RKO (cell line): ENCODE measurements around the gene SLC35D1.
"Not testable (repeated sequence)": the region's sequence is repeated elsewhere in the genome, so short reads cannot be mapped to it uniquely, and the experiment has no call there.

Experiments used
- DNase-seq: peaks from one replicate; pipeline ENCODE4 v3.0.0-alpha.2; 2016; ENCODE audit warnings: low spot score

The SLC35D1 gene

GRCh38 chr1:66985835-66986234 is 68.1 kb downstream of the SLC35D1 start:
- no peak for DNase-seq

- no peak for DNase-seq
These were observed 69.5 kb downstream of the SLC35D1 start for GRCh38 chr1:66984491-66984890.

GRCh38 chr1:66982561-66983260 is 71.2 kb downstream of the SLC35D1 start:
- no peak for DNase-seq

- no peak for DNase-seq
These were observed 72.3 kb downstream of the SLC35D1 start for GRCh38 chr1:66981679-66982078.

DNA sequence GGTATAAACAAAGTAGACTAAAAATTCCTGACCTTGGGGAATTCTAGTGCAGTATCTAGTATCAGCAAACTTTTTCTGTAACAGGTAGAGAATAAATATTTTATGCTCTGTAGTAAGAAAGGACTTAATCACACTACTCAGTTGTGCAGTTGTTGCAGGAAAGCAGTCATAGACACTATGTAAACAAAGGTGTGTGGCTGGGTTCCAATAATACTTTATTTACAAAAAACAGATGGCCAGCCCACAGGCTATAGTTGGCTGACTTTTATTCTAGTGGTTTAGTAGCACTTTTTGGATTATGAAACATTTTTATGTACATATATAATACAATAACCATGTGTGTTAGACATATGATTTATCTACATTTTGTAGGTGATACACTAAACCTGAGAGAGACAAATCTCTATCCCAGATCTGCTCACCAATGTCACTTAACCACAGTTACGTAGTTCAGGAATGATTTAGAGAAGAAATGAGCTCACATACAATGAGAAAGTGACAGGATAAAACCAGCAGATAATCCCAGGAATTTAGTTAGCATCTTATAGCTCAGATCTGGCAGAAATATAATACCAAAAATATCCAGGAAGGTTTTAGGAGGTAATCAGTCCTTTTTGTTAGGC is 73.1 kb downstream of the SLC35D1 start:
- no peak for DNase-seq

DNA sequence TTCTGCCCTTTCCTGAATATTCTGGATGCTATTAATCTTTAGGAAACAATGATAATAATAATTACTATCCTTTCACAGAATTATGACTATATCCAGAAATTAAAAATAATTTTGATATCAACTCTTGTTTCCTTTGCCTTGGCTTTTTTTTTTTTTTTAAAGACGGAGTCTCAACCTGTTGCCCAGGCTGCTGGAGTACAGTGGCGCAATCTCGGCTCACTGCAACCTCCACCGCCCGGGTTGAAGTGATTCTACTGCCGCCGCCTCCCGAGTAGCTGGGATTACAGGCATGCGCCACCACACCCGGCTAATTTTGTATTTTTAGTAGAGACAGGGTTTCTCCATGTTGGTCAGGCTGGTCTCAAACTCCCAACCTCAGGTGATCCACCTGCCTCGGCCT is 74.3 kb downstream of the SLC35D1 start:
- not testable (repeated sequence) for DNase-seq

GRCh38 chr1:66978201-66978600 is 75.7 kb downstream of the SLC35D1 start:
- DNase-seq = no peak

DNA sequence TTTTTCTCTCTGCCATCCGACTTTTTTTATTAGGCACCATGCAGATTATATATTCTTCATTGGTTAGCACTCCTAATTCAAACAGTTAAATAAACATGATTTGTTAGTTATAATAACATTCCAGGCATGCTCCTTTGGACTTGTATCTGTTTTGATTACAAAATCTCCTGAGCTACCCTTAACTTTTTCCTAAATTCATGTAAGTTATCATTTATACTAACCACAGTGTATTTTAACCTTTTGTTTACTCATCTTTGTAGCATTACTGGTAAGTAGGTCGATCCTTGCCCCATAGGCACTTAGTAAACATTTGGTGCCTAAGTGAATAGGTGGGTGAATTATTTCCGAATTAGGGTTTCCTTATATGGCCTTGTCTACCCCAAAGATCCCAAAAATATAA is 85.4 kb downstream of the SLC35D1 start:
- DNase-seq = no peak

GRCh38 chr1:66966188-66966873 is 87.6 kb downstream of the SLC35D1 start:
- DNase-seq = not testable (repeated sequence)

DNA sequence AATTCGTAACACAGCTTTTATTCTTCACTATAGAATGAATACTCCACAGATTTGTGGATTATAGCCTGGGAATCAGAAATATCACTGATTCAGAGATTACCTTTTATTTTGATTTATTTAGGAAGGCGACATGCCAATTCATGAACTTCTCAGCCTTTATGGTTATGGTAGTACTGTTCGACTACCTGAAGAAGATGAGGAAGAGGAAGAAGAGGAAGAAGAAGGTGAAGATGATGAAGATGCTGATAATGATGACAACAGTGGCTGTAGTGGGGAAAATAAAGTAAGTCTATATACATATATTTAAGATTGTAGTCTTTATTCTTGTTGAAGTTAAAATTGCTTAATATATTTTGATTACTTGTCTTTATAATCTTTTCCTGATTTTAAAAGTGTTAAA is 96.0 kb downstream of the SLC35D1 start:
- no peak for DNase-seq

DNA sequence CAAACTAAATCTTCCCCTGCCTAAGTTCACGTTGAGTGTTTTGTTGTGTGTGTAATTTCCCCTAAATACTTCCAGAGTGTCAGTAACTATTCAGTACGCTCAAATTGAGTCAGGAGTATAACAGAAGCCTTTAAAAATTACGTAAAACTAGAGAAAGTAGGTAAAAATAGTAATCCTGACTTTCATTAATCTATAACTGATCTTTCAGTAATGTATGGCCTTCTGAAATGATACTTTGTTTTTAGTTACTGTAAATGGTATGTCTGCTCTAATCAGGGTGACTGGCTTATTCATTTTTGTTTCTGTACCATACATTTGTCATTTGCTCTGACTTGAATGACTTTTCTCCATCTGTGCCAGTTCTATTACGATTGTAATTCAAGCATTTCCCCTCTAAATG is 99.7 kb downstream of the SLC35D1 start:
- no peak for DNase-seq

DNA sequence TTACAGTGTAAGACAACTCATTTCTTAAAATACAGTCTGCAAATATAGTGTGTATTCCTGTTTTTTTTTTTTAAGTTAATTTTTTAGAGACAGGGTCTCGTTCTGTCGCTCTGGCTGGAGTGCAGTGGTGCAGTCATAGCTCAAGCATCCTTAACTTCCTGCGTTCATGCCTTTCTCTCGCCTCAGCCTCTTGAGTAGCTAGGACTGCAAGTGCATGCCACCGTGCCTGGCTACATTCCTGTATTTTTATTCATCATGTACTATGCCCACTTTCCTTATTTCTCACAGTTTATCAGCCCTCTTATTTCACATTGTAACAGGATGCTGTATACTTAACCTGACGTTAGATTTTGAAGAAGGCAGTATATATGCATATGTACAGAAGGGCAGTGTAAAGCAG is 102.4 kb downstream of the SLC35D1 start:
- DNase-seq = no peak
